ENCODE results near the gene NKD1. TPM values are rescaled to one million over a fixed set of nuclear protein-coding genes. Genes with fewer than 3 reads are reported as not detected.

NKD1 gene
- total and polyA plus RNA-seq, 9 donors, result 2.5 to 72.1 (median 12.7) TPM

DNA sequence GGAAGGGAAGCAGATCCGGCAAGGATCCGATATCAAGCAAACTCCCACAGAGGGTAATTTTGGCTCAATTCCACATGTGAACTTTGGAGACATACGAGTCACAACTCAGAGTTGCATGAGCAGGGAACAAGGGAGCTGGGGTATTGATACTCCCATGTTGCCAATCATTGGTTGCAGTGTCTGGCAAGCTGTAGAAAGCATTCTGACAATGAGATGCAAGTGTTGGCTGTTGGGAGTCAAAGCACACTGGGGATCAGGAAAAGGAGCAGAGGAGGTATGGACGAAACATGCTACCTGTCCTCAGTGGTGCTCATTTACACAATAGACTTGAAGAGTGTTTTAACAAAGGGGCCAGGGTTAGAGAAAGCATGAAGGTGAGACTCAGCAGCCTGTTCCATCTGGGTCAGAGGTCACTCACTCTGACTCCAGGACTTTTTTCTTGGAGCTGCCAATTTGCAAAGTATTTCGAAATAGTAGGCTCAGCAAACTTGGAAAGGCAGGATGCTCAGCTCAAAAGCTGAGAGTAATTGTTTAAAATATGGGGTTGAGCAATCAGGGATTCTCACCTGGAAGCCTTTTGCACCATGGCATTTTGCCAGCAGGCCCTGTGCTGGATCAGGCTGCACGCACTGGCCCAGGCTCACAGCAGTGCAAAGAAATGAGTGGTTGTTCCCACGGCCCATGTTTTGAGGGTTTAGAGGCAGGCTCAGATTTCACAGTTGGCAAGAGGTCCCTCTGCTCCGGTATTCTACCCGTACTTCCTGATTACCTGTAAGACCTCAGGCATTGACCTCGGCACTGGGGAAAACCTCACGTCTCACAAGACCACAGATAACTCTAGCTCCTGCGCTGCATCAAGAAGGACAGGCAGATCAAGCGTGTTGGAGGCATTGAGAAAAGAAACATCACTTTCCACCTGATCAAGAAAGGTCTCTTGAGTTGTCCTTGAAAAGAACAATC lies 17.6 kb upstream of the NKD1 start:
- no peaks in the 10 kb centered on the region for H3K36me3 ChIP-seq
- no peak for TF ChIP-seq CTCF (IDR thresholded peaks at IDR 0.05)
- intact Hi-C loops (cut with DNase I), result no loop called here
- H3K9me3 ChIP-seq, result no peaks in the 10 kb centered on the region
- H3K4me3 ChIP-seq, result no peak overlapping the region
- H3K27ac ChIP-seq, result no peak overlapping the region
- no peak for DNase-seq
- H3K27me3 ChIP-seq, result no peaks in the 10 kb centered on the region
- 71 to 75% (median 73%) methylated on average over 13 of the region's 13 CpGs for WGBS, 3 donors
- H3K4me1 ChIP-seq (ENCODE audit: insufficient read depth), result no peaks in the 10 kb centered on the region

GRCh38 chr16:50531359-50531758 lies 16.8 kb upstream of the NKD1 start:
- Histone ChIP-seq H3K4me1 (ENCODE audit: insufficient read depth) (no peaks in the 10 kb centered on the region), H3K36me3 (no peaks in the 10 kb centered on the region), H3K27ac (no peak overlapping the region), H3K9me3 (no peaks in the 10 kb centered on the region), H3K27me3 (no peaks in the 10 kb centered on the region), H3K4me3 (no peak overlapping the region)
- TF ChIP-seq POLR2A (IDR thresholded peaks at IDR 0.05), result no peak
- no peak for TF ChIP-seq EP300 (IDR thresholded peaks at IDR 0.05)
- no peak for TF ChIP-seq CTCF (IDR thresholded peaks at IDR 0.05)
- DNase-seq, result no peak
- intact Hi-C loops (cut with DNase I), result no loop called here
- 89 to 98% (median 94%) methylated on average over 2 of the region's 2 CpGs for WGBS, 3 donors

GRCh38 chr16:50531901-50532300 lies 16.3 kb upstream of the NKD1 start:
- H3K9me3 ChIP-seq, result no peaks in the 10 kb centered on the region
- DNase-seq, result no peak
- 77 to 79% (median 79%) methylated on average over 3 of the region's 3 CpGs for WGBS, 3 donors
- no peaks in the 10 kb centered on the region for H3K4me1 ChIP-seq (ENCODE audit: insufficient read depth)
- no peak overlapping the region for H3K4me3 ChIP-seq
- intact Hi-C loops (cut with DNase I), result no loop called here
- H3K36me3 ChIP-seq, result no peaks in the 10 kb centered on the region
- TF ChIP-seq POLR2A (IDR thresholded peaks at IDR 0.05) (no peak), CTCF (IDR thresholded peaks at IDR 0.05) (no peak), EP300 (IDR thresholded peaks at IDR 0.05) (no peak)
- H3K27me3 ChIP-seq, result no peaks in the 10 kb centered on the region
- no peak overlapping the region for H3K27ac ChIP-seq

DNA sequence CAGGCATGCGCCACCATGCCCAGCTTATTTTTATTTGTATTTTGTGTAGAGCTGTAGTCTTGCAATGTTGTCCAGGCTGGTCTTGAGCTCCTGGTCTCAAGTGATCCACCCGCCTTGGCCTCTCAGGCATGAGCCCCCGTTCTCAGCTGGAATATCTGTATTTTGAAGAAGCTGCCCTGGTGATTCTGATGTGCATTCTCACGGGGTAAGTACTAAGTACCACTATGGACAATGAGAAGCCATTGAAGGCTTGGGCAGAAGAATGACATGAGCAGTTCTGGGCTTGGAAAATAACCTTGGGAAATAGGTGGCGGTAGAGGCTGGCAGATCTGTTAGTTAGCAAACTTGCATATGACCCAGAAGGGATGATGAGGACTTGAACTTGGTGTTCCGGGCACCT lies 15.6 kb upstream of the NKD1 start:
- H3K4me1 ChIP-seq (ENCODE audit: insufficient read depth), result no peaks in the 10 kb centered on the region
- TF ChIP-seq EP300 (IDR thresholded peaks at IDR 0.05) (no peak), POLR2A (IDR thresholded peaks at IDR 0.05) (no peak), CTCF (IDR thresholded peaks at IDR 0.05) (no peak)
- no peaks in the 10 kb centered on the region for H3K27me3 ChIP-seq
- H3K27ac ChIP-seq, result no peak overlapping the region
- H3K4me3 ChIP-seq, result no peak overlapping the region
- no peaks in the 10 kb centered on the region for H3K36me3 ChIP-seq
- intact Hi-C loops (cut with DNase I), result no loop called here
- DNase-seq, result no peak
- no peaks in the 10 kb centered on the region for H3K9me3 ChIP-seq
- 92 to 96% (median 93%) methylated on average over 6 of the region's 6 CpGs for WGBS, 3 donors
